Liver (tissue), 9 donors: ENCODE results near the gene SLC9A3. TPM values are rescaled to one million over a fixed set of nuclear protein-coding genes. Genes with fewer than 3 reads are reported as not detected.
A peak's percentile ranks its signal among the peaks of the same experiment; 100 is the strongest.

Source experiments
- DNase-seq: peaks from one replicate; pipeline ENCODE4 v3.0.0-alpha.2; 2017; ENCODE audit warnings: low spot score
- H3K27ac ChIP-seq, 2 donors: one replicate each; pipeline ENCODE4 v1.7.0; 2013; ENCODE audit warnings: inconsistent platforms in 2 of 2, low read length in 2 of 2, control low read depth in 1 of 2, low read depth in 1 of 2, mild to moderate bottlenecking in 1 of 2
- H3K27me3 ChIP-seq, 4 donors: one replicate each; pipeline versions ENCODE4 v1.6.1 to v1.7.0; 2013; ENCODE audit warnings: low read length in 3 of 4, inconsistent platforms in 1 of 4, mild to moderate bottlenecking in 1 of 4, moderate library complexity in 1 of 4; ENCODE audit not compliant: control insufficient read depth in 4 of 4, insufficient read depth in 4 of 4
- H3K36me3 ChIP-seq, 4 donors: one replicate each; pipeline versions ENCODE4 v1.6.1 to v1.7.0; 2013; ENCODE audit warnings: low read length in 3 of 4, mild to moderate bottlenecking in 3 of 4, low read depth in 1 of 4, moderate library complexity in 1 of 4; ENCODE audit not compliant: control insufficient read depth in 4 of 4, insufficient read depth in 3 of 4
- H3K4me1 ChIP-seq, 4 donors: one replicate each; pipeline versions ENCODE4 v1.6.1 to v1.7.0; 2013; ENCODE audit warnings: low read length in 3 of 4, mild to moderate bottlenecking in 3 of 4, moderate library complexity in 1 of 4; ENCODE audit not compliant: control insufficient read depth in 4 of 4, insufficient read depth in 4 of 4
- H3K4me3 ChIP-seq, 3 donors: one replicate each; pipeline versions ENCODE4 v1.6.1 to v1.7.0; 2013; ENCODE audit warnings: low read length in 3 of 3, control low read depth in 1 of 3, low read depth in 1 of 3, mild to moderate bottlenecking in 1 of 3
- H3K9ac ChIP-seq, 2 donors: one replicate each; pipeline ENCODE4 v1.7.0; 2013; ENCODE audit warnings: low read length in 2 of 2, mild to moderate bottlenecking in 2 of 2, moderate library complexity in 2 of 2, control low read depth in 1 of 2, low read depth in 1 of 2
- H3K9me3 ChIP-seq, 4 donors: one replicate each; pipeline versions ENCODE4 v1.6.1 to v1.7.0; 2013; ENCODE audit warnings: low read length in 3 of 4; ENCODE audit not compliant: control insufficient read depth in 4 of 4
- EGR1 ChIP-seq, 2 donors: IDR thresholded peaks; 2 replicates each; pipeline ENCODE4 v1.6.1; 2016 to 2018; ENCODE audit warnings: antibody characterized with exemption in 2 of 2, low read depth in 2 of 2
- FOXA1 ChIP-seq: IDR thresholded peaks from 2 replicates; pipeline ENCODE4 v1.6.1; 2016; ENCODE audit warnings: antibody characterized with exemption
- GABPA ChIP-seq, 2 donors: IDR thresholded peaks in 1 of 2; conservative IDR thresholded peaks in 1 of 2; 2 replicates each; pipeline ENCODE4 v1.6.1; 2016; ENCODE audit warnings: antibody characterized with exemption in 2 of 2, mild to moderate bottlenecking in 1 of 2, moderate library complexity in 1 of 2
- HNF4G ChIP-seq: IDR thresholded peaks from 2 replicates; pipeline ENCODE4 v1.6.1; 2016; ENCODE audit warnings: antibody characterized with exemption
- JUND ChIP-seq, 2 donors: IDR thresholded peaks; 2 replicates each; pipeline ENCODE4 v1.6.1; 2016; ENCODE audit warnings: antibody characterized with exemption in 2 of 2
- NR2F2 ChIP-seq: IDR thresholded peaks from 2 replicates; pipeline ENCODE4 v1.6.1; 2016; ENCODE audit warnings: antibody characterized with exemption
- RAD21 ChIP-seq, 2 donors: IDR thresholded peaks; 2 replicates each; pipeline ENCODE4 v1.6.1; 2016; ENCODE audit warnings: antibody characterized with exemption in 2 of 2, mild to moderate bottlenecking in 2 of 2
- RXRA ChIP-seq, 2 donors: IDR thresholded peaks; 2 replicates each; pipeline ENCODE4 v1.6.1; 2017 to 2018; ENCODE audit warnings: antibody characterized with exemption in 2 of 2, mild to moderate bottlenecking in 1 of 2
- SP1 ChIP-seq: IDR thresholded peaks from 2 replicates; pipeline ENCODE4 v1.6.1; 2018; ENCODE audit warnings: antibody characterized with exemption, mild to moderate bottlenecking
- TAF1 ChIP-seq: conservative IDR thresholded peaks from 2 replicates; pipeline ENCODE4 v1.6.1; 2016; ENCODE audit warnings: antibody characterized with exemption, mild to moderate bottlenecking
- YY1 ChIP-seq: IDR thresholded peaks from 2 replicates; pipeline ENCODE4 v1.6.1; 2016; ENCODE audit warnings: antibody characterized with exemption, mild to moderate bottlenecking
- WGBS: extraction: QIAGEN DNeasy Blood & Tissue Kit; methylation state at CpG from one replicate; pipeline ENCODE4 v1.1.7; 2013; 5-methylcytosine and 5-hydroxymethylcytosine counted together
- polyA plus RNA-seq, 2 donors: library from polyadenylated mRNA; stranded (reverse) in 1 of 2; unstranded in 1 of 2; fragments of 200-250 nt in 1 of 2; fragments of >200 nt in 1 of 2; fragmentation: Nextera tagmentation in 1 of 2; extraction: Ambion mirVana in 1 of 2; gene quantifications; one replicate each; pipeline versions ENCODE4 v1.2.1 to v1.2.3, GENCODE V29; 2013 to 2015
- total RNA-seq, 2 donors: library from RNA; depleted of rRNA; stranded (reverse); fragments of >200 nt; gene quantifications; one replicate each; pipeline ENCODE4 v1.2.3, GENCODE V29; 2014
- TF ChIP-seq, protein P1 (sequence below): IDR thresholded peaks from 2 replicates; pipeline ENCODE4 v1.6.1; 2016; ENCODE audit warnings: antibody characterized with exemption
- TF ChIP-seq, protein P2 (sequence below): fragments of 150-350 bp; IDR thresholded peaks from 2 replicates; pipeline ENCODE4 v1.5.1; 2017; ENCODE audit warnings: improper control_type of control experiment, low read depth, low read length; ENCODE audit not compliant: missing input control
- TF ChIP-seq, protein P3 (sequence below): IDR thresholded peaks from 2 replicates; pipeline ENCODE4 v1.6.1; 2016; ENCODE audit warnings: antibody characterized with exemption
- TF ChIP-seq, protein P4 (sequence below): IDR thresholded peaks from 2 replicates; pipeline ENCODE4 v1.6.1; 2016; ENCODE audit warnings: antibody characterized with exemption
- TF ChIP-seq, protein P5 (sequence below): IDR thresholded peaks from 2 replicates; pipeline ENCODE4 v1.6.1; 2016; ENCODE audit warnings: antibody characterized with exemption, mild to moderate bottlenecking
- donor health status: healthy.
- donor health status: healthy.
- donor health status: healthy.
- donor health status: healthy.
- donor health status: healthy.

SLC9A3 gene
- total and polyA plus RNA-seq, 4 donors = 0.31 to 1.0 (median 0.67) TPM

DNA sequence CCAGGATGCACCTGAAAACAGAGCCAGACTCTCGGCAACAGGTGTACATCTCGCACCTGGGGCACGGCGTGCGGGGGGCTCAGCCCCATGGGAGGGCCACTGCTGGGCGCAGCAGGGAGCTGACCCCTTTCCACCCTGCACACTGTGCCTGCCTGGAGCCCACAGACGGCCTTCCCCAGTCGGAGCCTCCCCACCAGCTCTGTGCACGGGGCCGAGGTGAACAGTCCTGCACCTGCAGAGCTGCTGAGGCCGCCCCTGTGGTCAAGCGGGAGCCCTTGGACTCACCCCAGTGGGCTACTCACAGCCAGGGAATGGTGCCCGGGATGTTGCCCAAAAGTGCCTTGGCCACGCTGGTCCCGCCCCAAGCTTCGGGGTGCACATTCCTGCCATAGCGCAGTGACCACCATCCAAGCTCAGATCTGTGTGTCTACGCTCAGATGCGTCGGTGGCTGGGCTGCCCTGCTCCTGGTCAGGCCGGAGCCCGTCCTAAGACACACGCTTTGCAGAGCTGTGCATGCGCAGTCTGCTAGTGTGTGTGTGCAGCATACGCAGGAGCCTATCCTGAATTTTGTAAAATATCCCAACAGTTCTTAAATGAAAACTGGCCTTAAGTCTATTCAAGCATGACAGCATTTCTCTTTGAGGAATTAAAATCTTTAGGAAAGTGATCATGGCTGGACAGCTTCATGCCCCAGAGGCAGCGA lies 89.7 kb downstream of the SLC9A3 start:
- Histone ChIP-seq H3K27ac (no peak overlapping the region), H3K27me3 (peaks cover 0 to 2% (median 0%) of the 10 kb centered on the region in 4 donors), H3K9ac (no peak overlapping the region), H3K4me3 (no peak overlapping the region), H3K36me3 (no peaks in the 10 kb centered on the region), H3K9me3 (no peaks in the 10 kb centered on the region), H3K4me1 (no peaks in the 10 kb centered on the region)
- WGBS = 87% methylated on average over 26 of the region's 26 CpGs
- TF ChIP-seq YY1 = no peak
- TF ChIP-seq, protein P1, sequence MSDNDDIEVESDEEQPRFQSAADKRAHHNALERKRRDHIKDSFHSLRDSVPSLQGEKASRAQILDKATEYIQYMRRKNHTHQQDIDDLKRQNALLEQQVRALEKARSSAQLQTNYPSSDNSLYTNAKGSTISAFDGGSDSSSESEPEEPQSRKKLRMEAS = no peak
- TF ChIP-seq, protein P2, sequence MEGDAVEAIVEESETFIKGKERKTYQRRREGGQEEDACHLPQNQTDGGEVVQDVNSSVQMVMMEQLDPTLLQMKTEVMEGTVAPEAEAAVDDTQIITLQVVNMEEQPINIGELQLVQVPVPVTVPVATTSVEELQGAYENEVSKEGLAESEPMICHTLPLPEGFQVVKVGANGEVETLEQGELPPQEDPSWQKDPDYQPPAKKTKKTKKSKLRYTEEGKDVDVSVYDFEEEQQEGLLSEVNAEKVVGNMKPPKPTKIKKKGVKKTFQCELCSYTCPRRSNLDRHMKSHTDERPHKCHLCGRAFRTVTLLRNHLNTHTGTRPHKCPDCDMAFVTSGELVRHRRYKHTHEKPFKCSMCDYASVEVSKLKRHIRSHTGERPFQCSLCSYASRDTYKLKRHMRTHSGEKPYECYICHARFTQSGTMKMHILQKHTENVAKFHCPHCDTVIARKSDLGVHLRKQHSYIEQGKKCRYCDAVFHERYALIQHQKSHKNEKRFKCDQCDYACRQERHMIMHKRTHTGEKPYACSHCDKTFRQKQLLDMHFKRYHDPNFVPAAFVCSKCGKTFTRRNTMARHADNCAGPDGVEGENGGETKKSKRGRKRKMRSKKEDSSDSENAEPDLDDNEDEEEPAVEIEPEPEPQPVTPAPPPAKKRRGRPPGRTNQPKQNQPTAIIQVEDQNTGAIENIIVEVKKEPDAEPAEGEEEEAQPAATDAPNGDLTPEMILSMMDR = no peak
- TF ChIP-seq TAF1 = no peak
- TF ChIP-seq, protein P3, sequence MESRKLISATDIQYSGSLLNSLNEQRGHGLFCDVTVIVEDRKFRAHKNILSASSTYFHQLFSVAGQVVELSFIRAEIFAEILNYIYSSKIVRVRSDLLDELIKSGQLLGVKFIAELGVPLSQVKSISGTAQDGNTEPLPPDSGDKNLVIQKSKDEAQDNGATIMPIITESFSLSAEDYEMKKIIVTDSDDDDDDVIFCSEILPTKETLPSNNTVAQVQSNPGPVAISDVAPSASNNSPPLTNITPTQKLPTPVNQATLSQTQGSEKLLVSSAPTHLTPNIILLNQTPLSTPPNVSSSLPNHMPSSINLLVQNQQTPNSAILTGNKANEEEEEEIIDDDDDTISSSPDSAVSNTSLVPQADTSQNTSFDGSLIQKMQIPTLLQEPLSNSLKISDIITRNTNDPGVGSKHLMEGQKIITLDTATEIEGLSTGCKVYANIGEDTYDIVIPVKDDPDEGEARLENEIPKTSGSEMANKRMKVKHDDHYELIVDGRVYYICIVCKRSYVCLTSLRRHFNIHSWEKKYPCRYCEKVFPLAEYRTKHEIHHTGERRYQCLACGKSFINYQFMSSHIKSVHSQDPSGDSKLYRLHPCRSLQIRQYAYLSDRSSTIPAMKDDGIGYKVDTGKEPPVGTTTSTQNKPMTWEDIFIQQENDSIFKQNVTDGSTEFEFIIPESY = no peak
- no peak for DNase-seq

DNA sequence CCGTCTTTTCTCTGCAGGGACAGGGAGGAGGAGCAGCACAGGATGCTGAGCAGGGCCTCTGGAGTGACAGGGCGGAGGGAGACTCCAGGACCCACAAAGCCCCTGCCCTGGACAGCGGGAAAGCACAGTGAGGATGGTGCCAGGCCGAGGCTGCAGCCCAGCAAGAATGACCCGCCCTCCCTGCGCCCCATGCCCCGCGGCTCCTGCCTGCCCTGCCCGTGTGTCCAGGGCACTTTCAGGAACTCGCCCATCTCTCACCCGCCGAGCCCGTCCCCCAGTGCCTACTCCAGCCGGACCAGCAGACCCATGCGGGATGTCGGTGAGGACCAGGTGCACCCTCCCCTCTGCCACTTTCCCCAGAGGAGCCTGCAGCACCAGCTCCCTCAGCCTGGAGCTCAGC lies 90.4 kb downstream of the SLC9A3 start:
- H3K9me3 ChIP-seq = no peaks in the 10 kb centered on the region
- H3K27me3 ChIP-seq = peaks cover 0 to 2% (median 0%) of the 10 kb centered on the region in 4 donors
- no peak overlapping the region for H3K9ac ChIP-seq
- WGBS = 83% methylated on average over 16 of the region's 16 CpGs
- TF ChIP-seq RXRA (IDR thresholded peaks at IDR 0.05) (no peak), RAD21 (IDR thresholded peaks at IDR 0.05) (no peak), FOXA1 (no peak), NR2F2 (no peak), JUND (IDR thresholded peaks at IDR 0.05) (no peak), TAF1 (no peak), EGR1 (IDR thresholded peaks at IDR 0.05; ENCODE audit: low read depth in 2 of 2) (no peak), GABPA (IDR thresholded peaks at IDR 0.05 in 1 of 2, conservative IDR thresholded peaks at IDR 0.05 in 1 of 2) (no peak), SP1 (no peak), HNF4G (no peak)
- TF ChIP-seq, protein P1 = no peak
- TF ChIP-seq, protein P2 = no peak
- TF ChIP-seq, protein P4, sequence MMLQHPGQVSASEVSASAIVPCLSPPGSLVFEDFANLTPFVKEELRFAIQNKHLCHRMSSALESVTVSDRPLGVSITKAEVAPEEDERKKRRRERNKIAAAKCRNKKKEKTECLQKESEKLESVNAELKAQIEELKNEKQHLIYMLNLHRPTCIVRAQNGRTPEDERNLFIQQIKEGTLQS = no peak
- TF ChIP-seq, protein P5, sequence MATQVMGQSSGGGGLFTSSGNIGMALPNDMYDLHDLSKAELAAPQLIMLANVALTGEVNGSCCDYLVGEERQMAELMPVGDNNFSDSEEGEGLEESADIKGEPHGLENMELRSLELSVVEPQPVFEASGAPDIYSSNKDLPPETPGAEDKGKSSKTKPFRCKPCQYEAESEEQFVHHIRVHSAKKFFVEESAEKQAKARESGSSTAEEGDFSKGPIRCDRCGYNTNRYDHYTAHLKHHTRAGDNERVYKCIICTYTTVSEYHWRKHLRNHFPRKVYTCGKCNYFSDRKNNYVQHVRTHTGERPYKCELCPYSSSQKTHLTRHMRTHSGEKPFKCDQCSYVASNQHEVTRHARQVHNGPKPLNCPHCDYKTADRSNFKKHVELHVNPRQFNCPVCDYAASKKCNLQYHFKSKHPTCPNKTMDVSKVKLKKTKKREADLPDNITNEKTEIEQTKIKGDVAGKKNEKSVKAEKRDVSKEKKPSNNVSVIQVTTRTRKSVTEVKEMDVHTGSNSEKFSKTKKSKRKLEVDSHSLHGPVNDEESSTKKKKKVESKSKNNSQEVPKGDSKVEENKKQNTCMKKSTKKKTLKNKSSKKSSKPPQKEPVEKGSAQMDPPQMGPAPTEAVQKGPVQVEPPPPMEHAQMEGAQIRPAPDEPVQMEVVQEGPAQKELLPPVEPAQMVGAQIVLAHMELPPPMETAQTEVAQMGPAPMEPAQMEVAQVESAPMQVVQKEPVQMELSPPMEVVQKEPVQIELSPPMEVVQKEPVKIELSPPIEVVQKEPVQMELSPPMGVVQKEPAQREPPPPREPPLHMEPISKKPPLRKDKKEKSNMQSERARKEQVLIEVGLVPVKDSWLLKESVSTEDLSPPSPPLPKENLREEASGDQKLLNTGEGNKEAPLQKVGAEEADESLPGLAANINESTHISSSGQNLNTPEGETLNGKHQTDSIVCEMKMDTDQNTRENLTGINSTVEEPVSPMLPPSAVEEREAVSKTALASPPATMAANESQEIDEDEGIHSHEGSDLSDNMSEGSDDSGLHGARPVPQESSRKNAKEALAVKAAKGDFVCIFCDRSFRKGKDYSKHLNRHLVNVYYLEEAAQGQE = no peak
- TF ChIP-seq, protein P3 = no peak
- H3K27ac ChIP-seq = no peak overlapping the region
- no peaks in the 10 kb centered on the region for H3K4me1 ChIP-seq
- H3K36me3 ChIP-seq = no peaks in the 10 kb centered on the region
- no peak overlapping the region for H3K4me3 ChIP-seq
- peak; percentile 30 for DNase-seq
